Right cardiac atrium (tissue), 5 donors: Measurements from ENCODE around the gene SLC23A2. TPM values are rescaled to one million over a fixed set of nuclear protein-coding genes. Genes with fewer than 3 reads are reported as not detected.

Source experiments
- ATAC-seq, 2 donors: fragments of 200-7000 bp; cut with Tn5 transposase; one replicate each; pipeline versions ENCODE4 v1.8.0 to v1.9.1; 2020; ENCODE audit warnings: moderate library complexity in 2 of 2, mild to moderate bottlenecking in 1 of 2
- DNase-seq, 3 donors: peaks; one replicate each; pipeline ENCODE4 v3.0.0-alpha.2; 2020
- H3K27ac ChIP-seq: one replicate; pipeline ENCODE4 v1.5.1; 2013; ENCODE audit warnings: mild to moderate bottlenecking, low read length, control low read depth, moderate library complexity
- H3K27me3 ChIP-seq: one replicate; pipeline ENCODE4 v1.6.1; 2013; ENCODE audit not compliant: control insufficient read depth, insufficient read depth
- H3K4me1 ChIP-seq: one replicate; pipeline ENCODE4 v1.6.1; 2013; ENCODE audit warnings: low read length; ENCODE audit not compliant: control insufficient read depth, insufficient read depth
- H3K4me3 ChIP-seq: one replicate; pipeline ENCODE4 v1.5.1; 2013; ENCODE audit warnings: low read length, control low read depth
- H3K9me3 ChIP-seq: one replicate; pipeline ENCODE4 v1.6.1; 2013; ENCODE audit warnings: low read length; ENCODE audit not compliant: control insufficient read depth
- WGBS: extraction: QIAGEN DNeasy Blood & Tissue Kit; methylation state at CpG from one replicate; pipeline ENCODE4 v1.1.7; 2013; 5-methylcytosine and 5-hydroxymethylcytosine counted together
- intact Hi-C, 4 donors: fragments of 100-400 bp; cut with DNase I; formaldehyde crosslinking; loops; one replicate each; pipeline versions ENCODE4 v1.11.0 to v1.14.0; 2022 to 2023
- polyA plus RNA-seq: library from polyadenylated mRNA; stranded (reverse); fragments of 200-250 nt; gene quantifications from one replicate; pipeline ENCODE4 v1.2.3, GENCODE V29; 2013
- total RNA-seq, 4 donors: library from RNA; stranded (reverse); fragmentation: NEBNext Ultra II Directional; extraction: Animal tissue kit (Norgen Biotek cat#: 25700); gene quantifications; one replicate each; pipeline ENCODE4 v1.2.1, GENCODE V29; 2021
- donor health status: healthy with polysubstance abuse.
- donor health status: DM: no; HTN: yes; CAD: no.
- donor health status: DM: no; HTN: no; CAD: no.
- donor health status: DM: no; HTN: yes; CAD: no; lungs with severe emphysema.
- donor health status: DM: yes; HTN: yes; CAD: no.

The SLC23A2 gene
- total and polyA plus RNA-seq, 5 donors, result 5.2 to 15.9 (median 12.6) TPM

DNA sequence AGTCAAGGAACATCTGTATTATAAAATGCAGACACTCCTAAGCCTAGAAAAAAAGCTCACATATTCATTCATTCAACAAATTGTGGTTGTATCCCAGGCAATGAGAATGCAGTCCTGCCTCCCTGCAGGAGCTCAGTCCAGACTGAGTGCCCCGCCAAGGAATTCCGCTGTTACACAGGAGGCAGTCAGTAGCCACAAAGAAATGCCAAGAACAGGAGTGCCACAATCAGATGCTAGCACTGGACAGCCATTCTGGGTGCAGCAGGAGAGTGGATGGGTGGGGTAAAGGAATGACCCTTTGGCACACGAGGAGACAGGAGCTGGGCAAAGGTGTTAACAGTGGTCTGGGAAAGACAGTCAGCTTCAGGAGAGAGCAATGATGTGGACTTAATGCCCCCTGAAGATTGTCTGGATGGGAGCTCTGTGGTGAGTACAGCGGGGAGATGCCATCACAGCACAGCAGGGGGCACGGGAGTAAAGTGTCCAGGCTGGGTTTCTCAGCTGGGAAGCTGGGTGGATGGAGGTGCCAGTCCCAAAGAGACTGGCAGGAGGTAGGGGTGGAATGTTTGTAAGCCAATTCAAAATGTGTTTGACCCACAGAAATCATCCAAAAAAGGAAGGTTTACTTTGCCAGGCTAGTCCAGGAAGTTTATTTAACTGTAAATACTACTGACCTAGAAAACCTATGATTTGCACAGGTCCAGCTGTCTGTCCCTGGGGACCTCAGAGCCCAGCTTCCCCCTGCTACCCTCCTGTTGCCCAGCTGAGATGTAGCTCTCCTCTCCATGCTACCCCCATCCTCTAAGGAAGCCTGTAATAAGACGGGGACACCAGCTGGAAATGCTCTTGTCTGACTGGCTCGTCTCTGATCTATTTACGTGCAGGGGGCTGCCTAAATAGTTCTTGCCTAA is 84.1 kb downstream of the SLC23A2 start:
- Histone ChIP-seq H3K4me1 (peaks cover 3% of the 10 kb centered on the region), H3K4me3 (no peak overlapping the region), H3K27ac (no peak overlapping the region), H3K9me3 (no peaks in the 10 kb centered on the region), H3K27me3 (no peaks in the 10 kb centered on the region)
- 64% methylated on average over 8 of the region's 8 CpGs for WGBS
- ATAC-seq (peak; percentile 72 to 77), DNase-seq (no peak)
- intact Hi-C loops, result no loop called here

DNA sequence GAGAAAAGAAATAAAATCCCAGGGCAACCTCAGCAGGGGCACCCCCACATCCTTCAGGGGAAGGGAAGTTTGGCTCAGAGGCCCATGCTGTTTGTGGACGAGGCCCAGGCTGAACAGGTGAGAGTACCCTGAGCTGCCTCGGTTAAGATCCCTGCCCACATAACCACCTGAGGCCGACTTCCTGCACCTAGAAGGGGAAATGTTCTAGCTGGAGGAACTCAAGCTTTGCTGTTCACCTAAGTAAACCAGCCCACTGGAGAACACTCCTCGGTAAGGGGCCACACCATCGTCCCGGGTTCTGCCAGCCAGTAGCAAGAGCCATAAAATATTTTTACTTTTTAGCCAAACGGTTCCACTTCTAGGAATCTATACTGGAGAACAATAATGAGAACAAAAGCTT is 88.2 kb downstream of the SLC23A2 start:
- Histone ChIP-seq H3K4me1 (peaks cover 2% of the 10 kb centered on the region), H3K27me3 (no peaks in the 10 kb centered on the region), H3K27ac (no peak overlapping the region), H3K9me3 (no peaks in the 10 kb centered on the region), H3K4me3 (no peak overlapping the region)
- ATAC-seq, result no peak
- intact Hi-C loops, result no loop called here
- no peak for DNase-seq
- 96% methylated on average over 7 of the region's 7 CpGs for WGBS

DNA sequence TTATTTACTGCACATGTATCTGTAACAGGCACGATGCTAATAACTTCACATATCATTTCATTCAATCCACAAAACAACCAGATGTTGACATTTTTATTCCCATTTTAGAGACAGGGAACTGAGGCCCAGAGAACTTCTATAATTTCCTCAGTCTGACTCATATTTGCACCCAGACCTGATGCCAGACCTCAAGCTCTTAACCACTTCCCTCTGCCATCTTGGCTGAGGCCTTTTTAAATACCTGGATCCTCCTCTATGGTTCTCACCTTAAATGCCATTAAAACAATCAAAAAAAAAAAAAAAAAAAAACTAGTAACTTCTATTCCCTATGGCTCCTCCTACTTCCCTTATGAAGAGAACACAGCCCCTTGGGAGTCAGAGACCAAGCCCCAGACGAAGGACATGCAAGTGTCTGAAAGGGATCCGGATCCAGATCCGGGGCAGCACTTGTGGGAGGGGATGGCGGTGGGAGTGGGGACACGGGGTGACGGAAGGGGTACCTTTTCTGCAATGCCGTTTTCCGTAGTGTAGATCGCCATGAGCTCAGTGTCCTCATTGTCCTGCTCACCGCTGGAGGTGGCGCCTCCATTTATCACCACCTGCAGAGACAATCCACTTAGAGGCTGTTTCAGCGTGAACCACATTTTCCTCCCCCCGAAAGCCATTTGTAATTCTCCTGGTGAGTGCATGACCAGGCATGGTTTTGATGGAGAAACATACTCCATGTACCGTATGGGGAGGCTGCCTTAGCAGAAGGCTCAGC is 88.7 kb downstream of the SLC23A2 start:
- DNase-seq (peak in 1 of 3 donors; percentile 33), ATAC-seq (no peak)
- intact Hi-C loops, result no loop called here
- no peaks in the 10 kb centered on the region for H3K27me3 ChIP-seq
- 90% methylated on average over 15 of the region's 15 CpGs for WGBS
- H3K27ac ChIP-seq, result no peak overlapping the region
- H3K4me1 ChIP-seq, result peaks cover 2% of the 10 kb centered on the region
- no peaks in the 10 kb centered on the region for H3K9me3 ChIP-seq
- H3K4me3 ChIP-seq, result no peak overlapping the region

DNA sequence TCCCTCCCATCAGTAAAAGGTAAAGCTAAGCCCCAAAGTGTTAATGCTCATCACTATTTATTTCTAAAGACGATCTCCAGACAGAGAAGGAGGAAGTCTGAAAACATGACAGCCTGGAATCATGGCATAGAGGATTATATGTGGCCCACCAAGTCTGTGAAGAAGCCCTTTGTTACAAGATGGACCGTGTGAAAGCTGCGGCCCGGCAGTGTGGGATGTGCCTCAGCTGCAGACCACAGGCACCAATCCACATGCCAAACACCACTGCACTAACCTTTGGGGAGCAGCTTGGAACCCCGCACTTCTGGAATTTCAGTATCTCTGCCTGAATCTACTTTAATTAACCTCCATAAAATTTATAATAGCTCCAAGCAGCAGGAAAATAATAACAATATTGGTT is 90.4 kb downstream of the SLC23A2 start:
- H3K4me3 ChIP-seq, result no peak overlapping the region
- ATAC-seq, result no peak
- no peaks in the 10 kb centered on the region for H3K4me1 ChIP-seq
- DNase-seq, result no peak
- 85% methylated on average over 5 of the region's 5 CpGs for WGBS
- no peaks in the 10 kb centered on the region for H3K27me3 ChIP-seq
- no peaks in the 10 kb centered on the region for H3K9me3 ChIP-seq
- H3K27ac ChIP-seq, result no peak overlapping the region
- intact Hi-C loops, result no loop called here

DNA sequence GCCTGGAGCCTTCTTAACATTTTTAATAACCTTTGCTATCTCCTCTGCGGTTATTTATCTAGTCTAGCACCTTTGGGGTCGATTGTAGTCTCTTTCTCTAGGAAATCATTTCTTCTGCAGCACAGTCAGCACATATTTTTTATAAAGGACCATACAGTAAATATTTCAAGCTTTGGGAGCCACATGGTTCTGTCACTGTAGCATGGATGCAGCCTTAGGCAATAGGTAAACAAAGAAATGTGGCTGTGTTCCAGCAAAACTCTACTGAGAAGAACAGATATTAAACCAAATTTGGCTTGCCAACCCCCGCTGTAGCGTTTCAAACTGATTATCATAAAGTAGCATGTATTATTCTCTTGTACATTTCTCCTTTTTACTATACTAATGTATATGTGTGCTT is 95.7 kb downstream of the SLC23A2 start:
- no peaks in the 10 kb centered on the region for H3K4me1 ChIP-seq
- no peak overlapping the region for H3K27ac ChIP-seq
- WGBS, result 57% methylated on average over 4 of the region's 4 CpGs
- no peak overlapping the region for H3K4me3 ChIP-seq
- no peaks in the 10 kb centered on the region for H3K27me3 ChIP-seq
- DNase-seq (no peak), ATAC-seq (no peak)
- H3K9me3 ChIP-seq, result no peaks in the 10 kb centered on the region
- intact Hi-C loops, result no loop called here

GRCh38 chr20:4905195-4905594 is 96.1 kb downstream of the SLC23A2 start:
- no peaks in the 10 kb centered on the region for H3K4me1 ChIP-seq
- H3K4me3 ChIP-seq, result no peak overlapping the region
- ATAC-seq (no peak), DNase-seq (no peak)
- no peaks in the 10 kb centered on the region for H3K27me3 ChIP-seq
- H3K27ac ChIP-seq, result no peak overlapping the region
- 83% methylated on average over 4 of the region's 4 CpGs for WGBS
- no peaks in the 10 kb centered on the region for H3K9me3 ChIP-seq
- intact Hi-C loops, result no loop called here

DNA sequence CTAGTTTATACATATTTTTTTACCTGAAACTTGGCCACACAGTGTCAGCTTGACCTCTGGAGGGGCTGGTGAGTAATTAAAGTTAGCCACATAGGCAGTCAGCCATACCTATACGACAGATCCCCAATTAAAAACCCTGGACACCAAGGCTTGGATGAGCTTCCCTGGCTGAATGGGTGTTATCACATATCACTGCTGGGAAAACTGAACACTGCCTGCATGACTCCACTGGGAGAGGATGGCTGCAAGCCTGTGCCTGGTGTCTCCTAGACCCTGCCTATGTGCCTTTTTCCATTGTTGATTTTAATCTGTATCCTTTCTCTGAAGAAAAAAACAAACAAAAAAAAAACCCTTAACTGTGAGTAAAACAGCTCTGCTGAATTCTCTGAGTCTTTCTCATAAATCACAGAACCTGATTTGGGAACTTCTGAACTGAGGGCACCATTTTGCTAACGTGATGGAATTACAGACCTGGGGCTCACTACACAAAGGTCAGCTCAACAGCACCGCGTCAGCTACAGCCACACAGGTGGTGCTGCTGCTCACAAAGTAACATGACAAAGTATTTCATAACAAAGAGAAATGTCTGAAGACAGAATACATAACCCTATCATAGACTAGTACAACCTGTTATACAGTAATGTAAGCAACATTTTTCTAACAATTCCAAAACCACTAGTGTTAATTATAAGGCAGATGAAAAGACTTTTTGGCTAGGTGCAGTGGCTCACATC is 97.0 kb downstream of the SLC23A2 start:
- H3K4me3 ChIP-seq, result no peak overlapping the region
- no peaks in the 10 kb centered on the region for H3K27me3 ChIP-seq
- H3K27ac ChIP-seq, result no peak overlapping the region
- H3K4me1 ChIP-seq, result no peaks in the 10 kb centered on the region
- DNase-seq (no peak), ATAC-seq (no peak)
- no peaks in the 10 kb centered on the region for H3K9me3 ChIP-seq
- 97% methylated on average over 4 of the region's 4 CpGs for WGBS
- intact Hi-C loops, result no loop called here

GRCh38 chr20:4902788-4903187 is 98.5 kb downstream of the SLC23A2 start:
- H3K4me3 ChIP-seq, result no peak overlapping the region
- intact Hi-C loops, result no loop called here
- WGBS, result 92% methylated on average over 4 of the region's 4 CpGs
- DNase-seq (no peak), ATAC-seq (no peak)
- no peaks in the 10 kb centered on the region for H3K9me3 ChIP-seq
- H3K27ac ChIP-seq, result no peak overlapping the region
- peaks cover 6% of the 10 kb centered on the region for H3K4me1 ChIP-seq
- H3K27me3 ChIP-seq, result no peaks in the 10 kb centered on the region

DNA sequence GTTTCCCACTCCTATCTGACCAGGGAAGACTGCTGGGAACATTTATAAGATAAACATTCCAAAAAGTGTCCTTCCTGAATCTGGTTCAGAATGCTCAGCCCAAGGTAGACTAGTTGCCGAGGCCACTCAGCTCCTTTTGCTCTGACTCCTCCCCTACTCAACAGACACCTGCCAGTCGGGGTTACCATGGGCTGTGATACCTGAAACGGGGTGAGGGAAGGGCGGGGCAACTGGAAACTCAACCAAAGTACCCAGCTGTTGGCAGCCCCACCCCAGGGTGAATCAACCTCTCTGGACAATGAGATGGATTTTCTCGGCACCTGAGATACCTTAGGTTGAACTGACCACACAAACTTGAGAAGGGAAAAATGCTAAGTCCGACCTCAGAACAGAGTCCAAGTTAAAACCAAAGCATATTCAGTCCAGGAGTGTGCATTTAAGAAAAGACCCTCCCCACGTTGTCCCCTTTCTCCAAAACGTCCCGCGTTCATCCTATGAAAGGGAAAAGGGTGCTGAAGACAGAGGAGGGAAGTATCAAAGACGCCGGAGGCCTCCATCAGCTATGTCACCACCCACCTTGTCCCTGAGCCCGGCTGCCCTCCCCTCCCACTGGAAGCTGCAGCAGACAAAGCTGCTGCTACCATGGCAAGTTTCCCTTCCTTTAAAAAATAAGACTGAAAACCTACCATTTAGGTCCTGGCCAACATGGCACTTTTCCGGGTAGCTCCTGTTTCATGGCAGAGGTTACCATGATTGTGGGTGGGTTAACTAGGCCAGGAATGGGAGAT is 100.1 kb downstream of the SLC23A2 start:
- H3K27me3 ChIP-seq, result no peaks in the 10 kb centered on the region
- ATAC-seq, result no peak
- DNase-seq, result no peak
- no peak overlapping the region for H3K4me3 ChIP-seq
- H3K4me1 ChIP-seq, result peaks cover 6% of the 10 kb centered on the region
- intact Hi-C loops, result no loop called here
- H3K9me3 ChIP-seq, result no peaks in the 10 kb centered on the region
- no peak overlapping the region for H3K27ac ChIP-seq
- 86% methylated on average over 14 of the region's 14 CpGs for WGBS
